H1 (cell line): ENCODE data around the gene LCA5L.

Source experiments
- CBX5 ChIP-seq: fragments of 300-800, 300-1000 bp; sonication (generic); IDR thresholded peaks from 2 replicates; pipeline ENCODE4 v1.7.1; 2016; ENCODE audit warnings: antibody characterized with exemption, low read length, low read depth
- CEBPB ChIP-seq: IDR thresholded peaks from 2 replicates; pipeline ENCODE4 v1.6.1; 2012; ENCODE audit warnings: low read depth, low read length
- CREB1 ChIP-seq: IDR thresholded peaks from 2 replicates; pipeline ENCODE4 v1.6.1; 2012; ENCODE audit warnings: inconsistent platforms
- CTCF ChIP-seq, 3 experiments: IDR thresholded peaks; 1 replicate in 2 of 3; 2 replicates in 1 of 3; pipeline versions ENCODE4 v1.5.1 to v1.6.1; 2011; ENCODE audit warnings: low read length in 3 of 3, mild to moderate bottlenecking in 3 of 3, inconsistent platforms in 2 of 3, low read depth in 1 of 3, moderate library complexity in 1 of 3; ENCODE audit not compliant: insufficient read depth in 1 of 3; ENCODE audit errors: control extremely low read depth in 1 of 3
- EZH2 ChIP-seq: fragments of 200-600 bp; sonication (generic); IDR thresholded peaks from 2 replicates; pipeline ENCODE4 v1.7.1; 2012; ENCODE audit warnings: low read depth, mild to moderate bottlenecking, moderate library complexity, low read length, inconsistent platforms; ENCODE audit not compliant: severe bottlenecking
- HDAC6 ChIP-seq: IDR thresholded peaks from one replicate; pipeline ENCODE4 v1.7.1; 2012; ENCODE audit warnings: low read depth, mild to moderate bottlenecking, inconsistent platforms, low read length, moderate library complexity
- POLR2A ChIP-seq, 2 experiments: IDR thresholded peaks; 1 replicate in 1 of 2; 2 replicates in 1 of 2; pipeline ENCODE4 v1.6.1; 2011; ENCODE audit warnings: low read depth in 2 of 2, low read length in 2 of 2, mild to moderate bottlenecking in 2 of 2; ENCODE audit errors: control extremely low read depth in 1 of 2
- POLR2AphosphoS5 ChIP-seq: IDR thresholded peaks from 2 replicates; pipeline ENCODE4 v1.6.1; 2011; ENCODE audit warnings: low read depth, low read length
- SP4 ChIP-seq: IDR thresholded peaks from 2 replicates; pipeline ENCODE4 v1.6.1; 2012; ENCODE audit warnings: low read length, inconsistent platforms

GRCh38 chr21:39390212-39390765, 55.3 kb downstream of the LCA5L start:
- TF ChIP-seq SP4 = no peak
- TF ChIP-seq EZH2 = no peak
- no peak for TF ChIP-seq CEBPB
- no peak for TF ChIP-seq POLR2AphosphoS5
- TF ChIP-seq HDAC6 = no peak
- no peak for TF ChIP-seq CBX5
- TF ChIP-seq CTCF (IDR thresholded peaks at IDR 0.05; ENCODE audit: control extremely low read depth in 1 of 3, insufficient read depth in 1 of 3, low read depth in 1 of 3, low read length in 3 of 3) = peak in 2 of 3 experiments; percentile 41 to 42; a peak in 2 of 4 replicates
- no peak for TF ChIP-seq CREB1
- TF ChIP-seq POLR2A (IDR thresholded peaks at IDR 0.05; ENCODE audit: control extremely low read depth in 1 of 2, low read depth in 2 of 2, low read length in 2 of 2) = no peak
